ENCODE measurements around the gene ASCC3. TPM values are rescaled to one million over a fixed set of nuclear protein-coding genes. Genes with fewer than 3 reads are reported as not detected.

ASCC3 gene
- total and polyA plus RNA-seq, 2 donors (not counting 1 experiment from before 2014, with no cell fraction given): 9.0 to 42.3 TPM

DNA sequence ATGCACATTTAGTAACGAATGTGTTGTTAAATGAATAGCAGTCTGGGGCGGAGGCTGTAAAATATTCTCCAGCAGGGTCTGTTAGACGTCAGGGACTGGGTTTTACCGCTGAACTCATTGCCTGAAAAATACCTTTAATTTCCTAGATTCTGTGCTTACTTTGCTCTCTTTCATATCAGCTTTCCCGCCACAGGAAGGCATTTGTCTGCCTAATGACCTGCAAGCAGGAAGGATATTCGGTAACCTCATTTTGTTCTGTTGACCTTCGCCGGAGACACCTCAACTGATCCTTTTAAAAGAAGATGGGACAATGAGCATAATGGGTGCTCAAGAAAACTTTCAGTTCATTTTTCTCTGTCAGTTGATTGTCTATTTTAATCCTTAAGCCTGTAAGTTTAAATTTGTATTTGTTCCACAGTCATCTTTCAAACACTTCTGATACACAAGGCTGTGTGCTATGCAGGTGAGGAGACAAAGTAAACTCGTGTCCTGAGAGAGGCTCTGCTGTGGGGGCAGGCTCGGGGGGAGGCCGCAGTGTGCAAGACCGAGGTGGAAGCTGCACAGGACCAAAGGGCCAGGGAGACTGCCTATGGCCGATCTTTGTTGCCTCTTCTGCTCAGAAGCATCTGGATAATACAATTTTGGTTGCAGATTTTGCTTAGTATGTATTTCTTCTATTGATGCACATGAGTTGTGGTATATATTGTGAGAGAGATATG lies 389.0 kb downstream of the ASCC3 start:
- 78% methylated on average over 9 of the region's 13 CpGs for WGBS (ENCODE audit: insufficient coverage)
- no peak overlapping the region for H3K4me2 ChIP-seq (replicated peaks; ENCODE audit: low read depth, low read length, poor library complexity, severe bottlenecking)

More for the DNA sequence above, 389.0 kb downstream of the ASCC3 start:
- intact Hi-C loops (cut with micrococcal nuclease): no loop called here
- H3K27me3 ChIP-seq (replicated peaks in 1 of 4; ENCODE audit: control extremely low read depth in 1 of 4, control insufficient read depth in 3 of 4, insufficient read depth in 4 of 4, low read length in 3 of 4): no peaks in the 10 kb centered on the region
- H3K4me1 Mint-ChIP-seq: no peaks in the 10 kb centered on the region
- no peak overlapping the region for H3K4me3 ChIP-seq (ENCODE audit: control extremely low read depth in 1 of 5, extremely low read depth in 1 of 5, insufficient read depth in 1 of 5, low read depth in 2 of 5, low read length in 4 of 5)
- H3K79me2 ChIP-seq (ENCODE audit: control insufficient read depth, insufficient read depth, low read length): no peaks in the 10 kb centered on the region
- no peak for DNase-seq
- peaks cover 3% of the 10 kb centered on the region for H3K9me3 Mint-ChIP-seq (ENCODE audit: insufficient read depth)
- ChIA-PET CTCF (no interaction called here), POLR2A (no interaction called here)
- H4K20me1 ChIP-seq (ENCODE audit: control insufficient read depth, insufficient read depth, low read length, poor library complexity, severe bottlenecking): no peaks in the 10 kb centered on the region
- H3K27me3 Mint-ChIP-seq: peaks cover 37% of the 10 kb centered on the region
- H3K9me3 ChIP-seq (ENCODE audit: control extremely low read depth in 1 of 3, control insufficient read depth in 2 of 3, insufficient read depth in 1 of 3, low read length in 2 of 3): peaks cover 0 to 3% (median 0%) of the 10 kb centered on the region in 3 donors
- H3K27ac Mint-ChIP-seq: no peak overlapping the region
- TF ChIP-seq EZH2 (IDR thresholded peaks at IDR 0.05; ENCODE audit: borderline replicate concordance, insufficient read depth, low read depth, low read length, poor library complexity, severe bottlenecking) (no peak), CTCF (IDR thresholded peaks at IDR 0.05) (no peak)
- no peak for ATAC-seq (ENCODE audit: low read depth)
- no peak overlapping the region for H3K9ac ChIP-seq (ENCODE audit: low read length)
- no peak overlapping the region for H3K27ac ChIP-seq (ENCODE audit: low read length in 2 of 2)
- no peaks in the 10 kb centered on the region for H3K4me1 ChIP-seq (ENCODE audit: control insufficient read depth in 2 of 2, insufficient read depth in 2 of 2, low read length in 2 of 2)
- H3K4me3 Mint-ChIP-seq: no peak overlapping the region
- no peaks in the 10 kb centered on the region for H3K36me3 ChIP-seq (replicated peaks in 1 of 2; ENCODE audit: control extremely low read depth in 1 of 2, control insufficient read depth in 1 of 2, extremely low read depth in 1 of 2, insufficient read depth in 2 of 2, low read length in 1 of 2)
- H2AFZ ChIP-seq (ENCODE audit: insufficient read depth, low read depth, low read length, poor library complexity, severe bottlenecking): no peak overlapping the region
